Panc1 (cell line): Measurements from ENCODE around the gene CRK.

Source experiments
- TCF7L2 ChIP-seq: IDR thresholded peaks from 2 replicates; pipeline ENCODE4 v1.6.1; 2011; ENCODE audit warnings: mild to moderate bottlenecking, low read depth, low read length, inconsistent platforms
- TF ChIP-seq, protein P1 (sequence below): fragments of 450-650 bp; IDR thresholded peaks from 2 replicates; pipeline ENCODE4 v1.5.1; 2017; ENCODE audit warnings: mild to moderate bottlenecking

DNA sequence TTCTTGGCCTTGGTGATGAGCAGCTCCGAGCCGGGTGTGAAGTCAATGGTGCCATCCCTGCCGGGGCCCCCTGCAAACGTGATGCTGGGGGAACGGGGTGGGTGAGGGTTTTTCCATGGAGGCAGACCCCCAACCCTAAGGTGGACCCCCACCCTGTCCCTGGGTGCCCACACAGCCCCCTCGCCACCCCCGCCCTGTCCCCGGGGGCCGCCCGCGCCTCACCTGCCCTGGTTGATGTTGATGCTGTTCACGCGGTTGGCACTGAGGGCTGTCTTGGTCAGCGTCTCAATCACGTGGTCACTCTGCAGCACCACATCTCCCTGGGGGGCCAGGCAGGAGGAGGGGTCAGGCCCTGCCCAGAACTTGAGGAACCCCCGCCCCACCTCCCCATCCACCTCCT, 11.2 kb upstream of the CRK start:
- TF ChIP-seq, protein P1, sequence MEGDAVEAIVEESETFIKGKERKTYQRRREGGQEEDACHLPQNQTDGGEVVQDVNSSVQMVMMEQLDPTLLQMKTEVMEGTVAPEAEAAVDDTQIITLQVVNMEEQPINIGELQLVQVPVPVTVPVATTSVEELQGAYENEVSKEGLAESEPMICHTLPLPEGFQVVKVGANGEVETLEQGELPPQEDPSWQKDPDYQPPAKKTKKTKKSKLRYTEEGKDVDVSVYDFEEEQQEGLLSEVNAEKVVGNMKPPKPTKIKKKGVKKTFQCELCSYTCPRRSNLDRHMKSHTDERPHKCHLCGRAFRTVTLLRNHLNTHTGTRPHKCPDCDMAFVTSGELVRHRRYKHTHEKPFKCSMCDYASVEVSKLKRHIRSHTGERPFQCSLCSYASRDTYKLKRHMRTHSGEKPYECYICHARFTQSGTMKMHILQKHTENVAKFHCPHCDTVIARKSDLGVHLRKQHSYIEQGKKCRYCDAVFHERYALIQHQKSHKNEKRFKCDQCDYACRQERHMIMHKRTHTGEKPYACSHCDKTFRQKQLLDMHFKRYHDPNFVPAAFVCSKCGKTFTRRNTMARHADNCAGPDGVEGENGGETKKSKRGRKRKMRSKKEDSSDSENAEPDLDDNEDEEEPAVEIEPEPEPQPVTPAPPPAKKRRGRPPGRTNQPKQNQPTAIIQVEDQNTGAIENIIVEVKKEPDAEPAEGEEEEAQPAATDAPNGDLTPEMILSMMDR, result no peak
- TF ChIP-seq TCF7L2, result no peak
